ENCODE measurements around the gene LRRC34. TPM values are rescaled to one million over a fixed set of nuclear protein-coding genes. Genes with fewer than 3 reads are reported as not detected.

Gene LRRC34
- total RNA-seq, 2 experiments from 2014 or later, result 7.2 to 9.6 TPM

GRCh38 chr3:169772305-169772896, 40.3 kb downstream of the LRRC34 start:
- DNase-seq, result no peak

GRCh38 chr3:169771497-169772304, 41.0 kb downstream of the LRRC34 start:
- DNase-seq, result peak; percentile 68
- Mint-ChIP-seq H3K4me3 (peak overlapping the region; percentile 96), H3K27me3 (no peaks in the 10 kb centered on the region)

More at GRCh38 chr3:169772305-169772896, 40.3 kb downstream of the LRRC34 start:
- peak overlapping the region; percentile 96 for H3K4me3 Mint-ChIP-seq
- peaks cover 34% of the 10 kb centered on the region for H3K4me1 Mint-ChIP-seq
- peak overlapping the region; percentile 99 for H3K27ac Mint-ChIP-seq
- no peaks in the 10 kb centered on the region for H3K9me3 Mint-ChIP-seq (ENCODE audit: low read depth)
- CTCF ChIA-PET, result interaction anchor here (0.7 to 2.0 kb wide), 8 partner anchors 8 to 407 kb away, joined by 3 to 12 read pairs (median 4); no protein-coding TSS in a partner anchor
- peaks cover 20% of the 10 kb centered on the region for H3K36me3 Mint-ChIP-seq
- no peaks in the 10 kb centered on the region for H3K27me3 Mint-ChIP-seq
- peak; percentile 24 for ATAC-seq

GRCh38 chr3:169769287-169770181, 43.2 kb downstream of the LRRC34 start, which contains the start of gene ACTRT3:
Gene ACTRT3 (minus strand): TSS chr3:169769561. CDS start chr3:169769520, 41 bp downstream.
- no peaks in the 10 kb centered on the region for H3K27me3 Mint-ChIP-seq
- CTCF ChIA-PET, result interaction anchor here (0.9 to 1.0 kb wide), 2 partner anchors 198 to 412 kb away, joined by 3 read pairs; partner anchors contain the start of genes PHC3 and SEC62
- H3K9me3 Mint-ChIP-seq (ENCODE audit: low read depth), result no peaks in the 10 kb centered on the region
- H3K27ac Mint-ChIP-seq, result peak within 1 kb of the TSS; percentile 78
- H3K4me3 Mint-ChIP-seq, result peak within 1 kb of the TSS; percentile 88
- no peaks in the 10 kb centered on the region for H3K36me3 Mint-ChIP-seq
- peak; percentile 77 for DNase-seq
- H3K4me1 Mint-ChIP-seq, result peaks cover 26% of the 10 kb centered on the region
- peak; percentile 13 for ATAC-seq

More at GRCh38 chr3:169771497-169772304, 41.0 kb downstream of the LRRC34 start:
- H3K4me1 Mint-ChIP-seq, result peaks cover 28% of the 10 kb centered on the region
- H3K27ac Mint-ChIP-seq, result peak overlapping the region; percentile 99
- peak; percentile 10 for ATAC-seq
- H3K36me3 Mint-ChIP-seq, result peaks cover 13% of the 10 kb centered on the region
- CTCF ChIA-PET, result interaction anchor here (1.1 to 2.0 kb wide), 3 partner anchors 8 to 33 kb away, joined by 4 to 12 read pairs (median 5); no protein-coding TSS in a partner anchor
- H3K9me3 Mint-ChIP-seq (ENCODE audit: low read depth), result no peaks in the 10 kb centered on the region

GRCh38 chr3:169764882-169765612, 47.7 kb downstream of the LRRC34 start, which contains the start of gene TERC:
Gene TERC (minus strand): TSS chr3:169765060.
- Mint-ChIP-seq H3K27ac (peak within 1 kb of the TSS; percentile 98), H3K9me3 (ENCODE audit: low read depth) (no peaks in the 10 kb centered on the region), H3K36me3 (peaks cover 3% of the 10 kb centered on the region), H3K4me3 (peak within 1 kb of the TSS; percentile 92), H3K27me3 (no peaks in the 10 kb centered on the region), H3K4me1 (peaks cover 36% of the 10 kb centered on the region)
- DNase-seq, result peak; percentile 96
- ATAC-seq, result peak; percentile 85
- CTCF ChIA-PET, result interaction anchor here (2.0 kb wide), 1 partner anchor 44 kb away, joined by 6 read pairs; no protein-coding TSS in a partner anchor

GRCh38 chr3:169764312-169764881, 48.3 kb downstream of the LRRC34 start:
- peaks cover 3% of the 10 kb centered on the region for H3K36me3 Mint-ChIP-seq
- ATAC-seq (peak; percentile 53), DNase-seq (peak; percentile 72)
- H3K27ac Mint-ChIP-seq, result peak overlapping the region; percentile 98
- no peaks in the 10 kb centered on the region for H3K27me3 Mint-ChIP-seq
- H3K4me3 Mint-ChIP-seq, result peak overlapping the region; percentile 92
- CTCF ChIA-PET, result interaction anchor here (2.0 to 2.3 kb wide), 3 partner anchors 8 to 270 kb away, joined by 6 to 12 read pairs (median 8); partner anchors contain the start of gene MYNN
- H3K9me3 Mint-ChIP-seq (ENCODE audit: low read depth), result no peaks in the 10 kb centered on the region
- peaks cover 38% of the 10 kb centered on the region for H3K4me1 Mint-ChIP-seq

- H3K4me1 Mint-ChIP-seq, result peaks cover 42% of the 10 kb centered on the region
- ATAC-seq (no peak), DNase-seq (no peak)
- H3K9me3 Mint-ChIP-seq (ENCODE audit: low read depth), result no peaks in the 10 kb centered on the region
- peaks cover 2% of the 10 kb centered on the region for H3K27me3 Mint-ChIP-seq
- peaks cover 3% of the 10 kb centered on the region for H3K36me3 Mint-ChIP-seq
- H3K4me3 Mint-ChIP-seq, result no peak overlapping the region
- H3K27ac Mint-ChIP-seq, result no peak overlapping the region
- CTCF ChIA-PET, result interaction anchor here (0.6 to 1.0 kb wide), 4 partner anchors 15 to 498 kb away, joined by 3 to 5 read pairs (median 3); no protein-coding TSS in a partner anchor
These were observed 52.2 kb downstream of the LRRC34 start for GRCh38 chr3:169760479-169760878.

- ATAC-seq (peak; percentile 77), DNase-seq (no peak)
- Mint-ChIP-seq H3K27me3 (peaks cover 7% of the 10 kb centered on the region), H3K36me3 (peaks cover 2% of the 10 kb centered on the region), H3K4me3 (no peak overlapping the region), H3K27ac (peak overlapping the region; percentile 52), H3K4me1 (peaks cover 35% of the 10 kb centered on the region), H3K9me3 (ENCODE audit: low read depth) (no peaks in the 10 kb centered on the region)
- CTCF ChIA-PET, result interaction anchor here (1.0 to 1.4 kb wide), 2 partner anchors 13 kb away, joined by 3 read pairs; no protein-coding TSS in a partner anchor
These were observed 53.4 kb downstream of the LRRC34 start for GRCh38 chr3:169759256-169759655.

- CTCF ChIA-PET, result interaction anchor here (1.0 to 1.4 kb wide), 2 partner anchors 12 to 14 kb away, joined by 3 read pairs; no protein-coding TSS in a partner anchor
- no peak for ATAC-seq
- Mint-ChIP-seq H3K9me3 (ENCODE audit: low read depth) (no peaks in the 10 kb centered on the region), H3K4me3 (no peak overlapping the region), H3K27ac (no peak overlapping the region), H3K36me3 (no peaks in the 10 kb centered on the region), H3K4me1 (peaks cover 27% of the 10 kb centered on the region), H3K27me3 (peaks cover 7% of the 10 kb centered on the region)
- no peak for DNase-seq
These were observed 54.2 kb downstream of the LRRC34 start for GRCh38 chr3:169758359-169758994.

- H3K36me3 Mint-ChIP-seq, result no peaks in the 10 kb centered on the region
- no peaks in the 10 kb centered on the region for H3K9me3 Mint-ChIP-seq (ENCODE audit: low read depth)
- H3K4me1 Mint-ChIP-seq, result peaks cover 17% of the 10 kb centered on the region
- no peak for ATAC-seq
- no peak for DNase-seq
- H3K27ac Mint-ChIP-seq, result no peak overlapping the region
- no peak overlapping the region for H3K4me3 Mint-ChIP-seq
- CTCF ChIA-PET, result no interaction called here
- H3K27me3 Mint-ChIP-seq, result peaks cover 17% of the 10 kb centered on the region
These were observed 57.2 kb downstream of the LRRC34 start for GRCh38 chr3:169755488-169755887.

GRCh38 chr3:169754711-169755110, 58.0 kb downstream of the LRRC34 start:
- Mint-ChIP-seq H3K27ac (no peak overlapping the region), H3K4me3 (no peak overlapping the region), H3K4me1 (peaks cover 13% of the 10 kb centered on the region), H3K9me3 (ENCODE audit: low read depth) (no peaks in the 10 kb centered on the region), H3K27me3 (peaks cover 17% of the 10 kb centered on the region), H3K36me3 (no peaks in the 10 kb centered on the region)
- CTCF ChIA-PET, result interaction anchor here (1.4 kb wide), 1 partner anchor 15 kb away, joined by 3 read pairs; no protein-coding TSS in a partner anchor
- ATAC-seq (no peak), DNase-seq (no peak)

GRCh38 chr3:169751875-169752274, 60.8 kb downstream of the LRRC34 start:
- no peak for ATAC-seq
- no peak overlapping the region for H3K4me3 Mint-ChIP-seq
- H3K27me3 Mint-ChIP-seq, result peaks cover 36% of the 10 kb centered on the region

More at GRCh38 chr3:169751875-169752274, 60.8 kb downstream of the LRRC34 start:
- H3K9me3 Mint-ChIP-seq (ENCODE audit: low read depth), result no peaks in the 10 kb centered on the region
- CTCF ChIA-PET, result interaction anchor here (1.2 kb wide), 1 partner anchor 8 kb away, joined by 3 read pairs; no protein-coding TSS in a partner anchor
- no peaks in the 10 kb centered on the region for H3K36me3 Mint-ChIP-seq
- DNase-seq, result no peak
- no peak overlapping the region for H3K27ac Mint-ChIP-seq
- peaks cover 7% of the 10 kb centered on the region for H3K4me1 Mint-ChIP-seq
